ENCODE data around the gene NME7. TPM values are rescaled to one million over a fixed set of nuclear protein-coding genes. Genes with fewer than 3 reads are reported as not detected.

The NME7 gene
- total RNA-seq, 1 experiment from 2014 or later, result 25.2 TPM

GRCh38 chr1:169107603-169108208 lies 259.9 kb downstream of the NME7 start:
- peaks cover 42% of the 10 kb centered on the region for H3K4me1 Mint-ChIP-seq (ENCODE audit: low read depth, unreplicated experiment)

GRCh38 chr1:169106921-169107602 lies 260.5 kb downstream of the NME7 start:
- peaks cover 35% of the 10 kb centered on the region for H3K4me1 Mint-ChIP-seq (ENCODE audit: low read depth, unreplicated experiment)
- no peaks in the 10 kb centered on the region for H3K9me3 Mint-ChIP-seq (ENCODE audit: low read depth, unreplicated experiment)
- no peaks in the 10 kb centered on the region for H3K27me3 Mint-ChIP-seq (ENCODE audit: unreplicated experiment)
- peak overlapping the region; percentile 91 for H3K4me3 Mint-ChIP-seq (ENCODE audit: low read depth, unreplicated experiment)
- TF ChIP-seq CTCF (IDR thresholded peaks at IDR 0.05; ENCODE audit: unreplicated experiment), result no peak
- no peak for DNase-seq
- H3K36me3 Mint-ChIP-seq (ENCODE audit: insufficient read depth, unreplicated experiment), result peaks cover 78% of the 10 kb centered on the region
- BruUV-seq (replicated peaks), result no TSS peak
- intact Hi-C loops (cut with micrococcal nuclease; ENCODE audit: unreplicated experiment), result loop anchor here (5.0 to 10.0 kb wide), 3 partner anchors 60 to 502 kb away; no protein-coding TSS in a partner anchor
- CTCF ChIA-PET, result interaction anchor here (0.8 to 5.0 kb wide), 8 partner anchors 12 to 504 kb away, joined by 3 to 26 read pairs (median 3); no protein-coding TSS in a partner anchor
- no peak overlapping the region for H3K27ac Mint-ChIP-seq (ENCODE audit: unreplicated experiment)

More at GRCh38 chr1:169107603-169108208, 259.9 kb downstream of the NME7 start:
- no peak for TF ChIP-seq CTCF (IDR thresholded peaks at IDR 0.05; ENCODE audit: unreplicated experiment)
- Mint-ChIP-seq H3K36me3 (ENCODE audit: insufficient read depth, unreplicated experiment) (peaks cover 85% of the 10 kb centered on the region), H3K27ac (ENCODE audit: unreplicated experiment) (no peak overlapping the region), H3K27me3 (ENCODE audit: unreplicated experiment) (no peaks in the 10 kb centered on the region), H3K4me3 (ENCODE audit: low read depth, unreplicated experiment) (peak overlapping the region; percentile 91), H3K9me3 (ENCODE audit: low read depth, unreplicated experiment) (no peaks in the 10 kb centered on the region)
- no peak for DNase-seq
- CTCF ChIA-PET, result interaction anchor here (0.8 to 5.0 kb wide), 8 partner anchors 11 to 504 kb away, joined by 3 to 34 read pairs (median 3); no protein-coding TSS in a partner anchor
- intact Hi-C loops (cut with micrococcal nuclease; ENCODE audit: unreplicated experiment), result loop anchor here (2.0 to 10.0 kb wide), 5 partner anchors 60 to 503 kb away; no protein-coding TSS in a partner anchor
- TSS peak; percentile 26 for BruUV-seq (replicated peaks)

- Mint-ChIP-seq H3K4me3 (ENCODE audit: low read depth, unreplicated experiment) (peak within 1 kb of the TSS; percentile 91), H3K27ac (ENCODE audit: unreplicated experiment) (no peak within 1 kb of the TSS), H3K4me1 (ENCODE audit: low read depth, unreplicated experiment) (peaks cover 28% of the 10 kb centered on the region), H3K9me3 (ENCODE audit: low read depth, unreplicated experiment) (no peaks in the 10 kb centered on the region), H3K27me3 (ENCODE audit: unreplicated experiment) (no peaks in the 10 kb centered on the region), H3K36me3 (ENCODE audit: insufficient read depth, unreplicated experiment) (peaks cover 71% of the 10 kb centered on the region)
- intact Hi-C loops (cut with micrococcal nuclease; ENCODE audit: unreplicated experiment), result loop anchor here (5.0 to 10.0 kb wide), 3 partner anchors 59 to 502 kb away; no protein-coding TSS in a partner anchor
- peak; percentile 98 for DNase-seq
- peak; percentile 53 for TF ChIP-seq CTCF (IDR thresholded peaks at IDR 0.05; ENCODE audit: unreplicated experiment)
- CTCF ChIA-PET, result interaction anchor here (0.5 to 5.0 kb wide), 10 partner anchors 13 to 503 kb away, joined by 3 to 26 read pairs (median 4); no protein-coding TSS in a partner anchor
- no TSS peak for BruUV-seq (replicated peaks)
Measured at GRCh38 chr1:169106095-169106920, 261.3 kb downstream of the NME7 start, which contains the start of gene ATP1B1. Gene ATP1B1, plus strand, starts transcription at chr1:169106690. Its CDS starts 140 bp downstream, at chr1:169106830.
